Heart left ventricle (tissue), 13 donors: Measurements from ENCODE around the gene FGFR1OP2.

Experiments
- CTCF ChIP-seq, 12 donors: fragments of 200-600 bp; sonication (generic) in 4 of 12; IDR thresholded peaks; one replicate each; pipeline versions ENCODE4 v1.5.0 to v1.8.0; 2018 to 2022; ENCODE audit warnings: antibody characterized with exemption in 12 of 12, mild to moderate bottlenecking in 5 of 12
- POLR2A ChIP-seq, 2 donors: fragments of 450-650 bp; IDR thresholded peaks; one replicate each; pipeline ENCODE4 v1.6.1; 2017; ENCODE audit warnings: antibody characterized with exemption in 2 of 2, mild to moderate bottlenecking in 2 of 2, moderate library complexity in 2 of 2
- donor health status: ischemic (EF 13 %, LVEDD 7.1; RV severe dilation, severe dysfunction).
- donor health status: DM: no; HTN: yes; CAD: no.
- donor health status: DM: no; HTN: no; CAD: no.
- donor health status: ischemic (EF 25% LVEDD 6.9; RV normal size, moderate dysfunction).
- donor health status: ischemic (EF 25% LVEDD 5.7; RV mildly dilated, moderate dysfunction).
- donor health status: ischemic (EF 35%, LVEDD 5.7; RV mildly dilated, moderate dysfunction).
- donor health status: nonischemic (EF 11% LVEDD 7.7; RV severe dilation, severe dysfunction).
- donor health status: DM: yes; HTN: yes; CAD: no.
- donor health status: PGD.
- donor health status: ischemic (EF 29% LVEDD 5.4; RV normal size, mild dysfunction).
- donor health status: nonischemic (EF 23%, LVEDD 6.1; RV moderate dilation, normal function).

GRCh38 chr12:26891704-26892103, 46.6 kb upstream of the FGFR1OP2 start:
- TF ChIP-seq CTCF (IDR thresholded peaks at IDR 0.05), result no peak
- TF ChIP-seq POLR2A (IDR thresholded peaks at IDR 0.05), result no peak
